Duodenal mucosa (tissue), 2 donors: Measurements from ENCODE around the gene CMIP.

Experiments
- H3K27ac ChIP-seq: one replicate; pipeline ENCODE4 v1.7.0; 2013; ENCODE audit warnings: low read depth, low read length
- H3K27me3 ChIP-seq, 2 donors: one replicate each; pipeline ENCODE4 v1.7.0; 2013; ENCODE audit warnings: low read length in 2 of 2, control low read depth in 1 of 2; ENCODE audit not compliant: insufficient read depth in 2 of 2, control insufficient read depth in 1 of 2
- H3K36me3 ChIP-seq, 2 donors: one replicate each; pipeline ENCODE4 v1.7.0; 2013; ENCODE audit warnings: low read length in 2 of 2, control low read depth in 1 of 2; ENCODE audit not compliant: insufficient read depth in 2 of 2, control insufficient read depth in 1 of 2
- H3K4me1 ChIP-seq, 2 donors: one replicate each; pipeline ENCODE4 v1.7.0; 2013; ENCODE audit warnings: low read length in 2 of 2, control low read depth in 1 of 2; ENCODE audit not compliant: insufficient read depth in 2 of 2, control insufficient read depth in 1 of 2
- H3K4me3 ChIP-seq, 2 donors: one replicate each; pipeline ENCODE4 v1.7.0; 2013; ENCODE audit warnings: low read length in 2 of 2, low read depth in 1 of 2
- H3K9ac ChIP-seq, 2 donors: one replicate each; pipeline ENCODE4 v1.7.0; 2013; ENCODE audit warnings: low read length in 2 of 2, low read depth in 1 of 2
- H3K9me3 ChIP-seq, 2 donors: one replicate each; pipeline ENCODE4 v1.7.0; 2013; ENCODE audit warnings: low read length in 2 of 2, control low read depth in 1 of 2; ENCODE audit not compliant: control insufficient read depth in 1 of 2

The CMIP gene

DNA sequence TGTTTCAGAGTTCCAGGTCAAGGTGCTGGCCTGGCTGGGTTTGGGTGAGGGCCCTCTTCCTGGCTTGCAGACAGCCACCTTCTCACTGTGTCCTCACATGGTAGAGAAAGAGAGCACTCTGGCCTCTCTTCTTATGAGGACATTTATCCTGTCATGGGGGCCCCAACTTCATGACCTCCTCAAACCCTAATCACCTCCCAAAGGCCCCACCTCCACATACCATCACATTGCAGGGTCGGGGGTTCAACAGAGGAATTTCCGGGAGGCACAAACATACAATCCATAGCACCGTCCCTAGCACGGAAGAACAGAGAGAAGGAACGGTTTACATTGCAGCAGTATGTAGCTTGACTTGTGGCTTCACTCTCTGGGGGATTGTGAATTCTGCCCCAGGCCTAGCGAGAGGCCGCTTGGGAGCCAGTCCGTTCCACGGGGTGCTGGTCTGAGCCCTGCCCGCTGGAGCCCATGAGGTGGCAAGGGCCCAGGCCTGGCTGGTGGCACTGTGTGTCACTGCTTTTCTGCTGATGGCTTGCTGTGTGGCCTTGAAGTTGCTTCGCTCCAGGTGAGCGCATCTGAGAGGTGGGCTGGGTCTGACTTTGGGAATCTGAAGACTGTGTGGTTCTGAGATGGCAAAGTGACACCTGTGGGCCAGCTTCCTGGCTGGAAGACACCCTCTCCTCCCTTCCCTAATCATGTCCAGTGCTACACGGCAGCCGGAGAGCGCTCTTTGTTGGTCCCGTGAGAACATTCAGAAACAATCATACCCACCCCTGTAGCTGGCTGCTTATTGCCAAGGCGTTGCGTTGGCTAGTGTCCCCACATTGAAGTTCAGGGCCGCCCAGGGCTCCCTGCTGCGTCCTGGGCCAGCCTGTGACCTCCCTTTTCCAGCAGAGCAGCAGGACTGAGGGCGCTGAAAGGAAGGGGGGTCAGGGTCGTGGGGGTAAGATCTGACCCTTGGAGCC is 98.3 kb downstream of the CMIP start:
- Histone ChIP-seq H3K9ac (no peak overlapping the region), H3K27me3 (no peaks in the 10 kb centered on the region), H3K9me3 (no peaks in the 10 kb centered on the region), H3K36me3 (peaks cover 0 to 14% of the 10 kb centered on the region in 2 donors), H3K4me1 (peaks cover 55 to 58% of the 10 kb centered on the region in 2 donors), H3K4me3 (no peak overlapping the region), H3K27ac (no peak overlapping the region)

DNA sequence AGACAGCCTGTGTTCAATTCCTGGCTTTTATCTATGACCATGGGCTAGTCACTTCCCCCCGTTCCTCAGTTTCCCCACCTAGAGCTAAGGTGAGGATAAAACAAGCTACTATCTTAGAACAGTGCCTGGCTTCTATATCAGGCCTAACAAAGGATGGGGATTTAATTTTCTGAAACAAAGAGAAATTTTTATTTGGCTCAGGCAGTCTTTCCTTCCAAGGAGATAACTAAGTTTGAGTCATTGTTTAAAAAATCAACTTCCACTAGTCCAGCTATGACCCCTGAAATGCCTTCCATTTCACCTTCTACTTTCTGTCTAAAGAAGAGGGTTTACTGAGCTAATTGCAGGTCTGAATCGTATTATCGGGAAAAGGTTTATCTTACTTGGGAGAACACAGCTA is 99.0 kb downstream of the CMIP start:
- H3K27ac ChIP-seq = no peak overlapping the region
- H3K36me3 ChIP-seq = peaks cover 0 to 14% of the 10 kb centered on the region in 2 donors
- H3K9ac ChIP-seq = no peak overlapping the region
- no peaks in the 10 kb centered on the region for H3K27me3 ChIP-seq
- peaks cover 59 to 61% of the 10 kb centered on the region in 2 donors for H3K4me1 ChIP-seq
- no peaks in the 10 kb centered on the region for H3K9me3 ChIP-seq
- H3K4me3 ChIP-seq = no peak overlapping the region

DNA sequence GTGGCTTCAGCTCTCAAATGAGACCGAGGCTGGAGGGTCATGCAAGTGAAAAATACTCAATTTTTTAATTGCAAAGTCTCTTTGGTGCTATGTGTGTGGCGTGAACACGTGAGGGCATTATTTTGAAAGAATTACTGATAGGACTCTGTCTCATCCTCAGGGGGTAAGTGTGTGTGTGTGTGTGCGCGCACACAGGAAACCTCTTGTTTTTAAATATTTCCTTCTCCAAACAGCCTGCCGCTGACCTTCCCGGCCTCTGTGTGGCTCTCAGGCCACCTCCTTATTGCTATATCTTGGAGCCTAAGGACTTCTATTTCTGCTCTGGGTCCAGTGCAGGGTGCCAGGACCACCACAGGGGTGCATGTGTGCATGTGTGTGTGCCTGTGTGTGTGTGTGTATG is 99.7 kb downstream of the CMIP start:
- H3K27ac ChIP-seq = no peak overlapping the region
- peaks cover 59 to 64% of the 10 kb centered on the region in 2 donors for H3K4me1 ChIP-seq
- no peaks in the 10 kb centered on the region for H3K27me3 ChIP-seq
- H3K36me3 ChIP-seq = peaks cover 0 to 14% of the 10 kb centered on the region in 2 donors
- no peaks in the 10 kb centered on the region for H3K9me3 ChIP-seq
- peak overlapping the region in 1 of 2 donors; percentile 0 for H3K9ac ChIP-seq
- H3K4me3 ChIP-seq = no peak overlapping the region

DNA sequence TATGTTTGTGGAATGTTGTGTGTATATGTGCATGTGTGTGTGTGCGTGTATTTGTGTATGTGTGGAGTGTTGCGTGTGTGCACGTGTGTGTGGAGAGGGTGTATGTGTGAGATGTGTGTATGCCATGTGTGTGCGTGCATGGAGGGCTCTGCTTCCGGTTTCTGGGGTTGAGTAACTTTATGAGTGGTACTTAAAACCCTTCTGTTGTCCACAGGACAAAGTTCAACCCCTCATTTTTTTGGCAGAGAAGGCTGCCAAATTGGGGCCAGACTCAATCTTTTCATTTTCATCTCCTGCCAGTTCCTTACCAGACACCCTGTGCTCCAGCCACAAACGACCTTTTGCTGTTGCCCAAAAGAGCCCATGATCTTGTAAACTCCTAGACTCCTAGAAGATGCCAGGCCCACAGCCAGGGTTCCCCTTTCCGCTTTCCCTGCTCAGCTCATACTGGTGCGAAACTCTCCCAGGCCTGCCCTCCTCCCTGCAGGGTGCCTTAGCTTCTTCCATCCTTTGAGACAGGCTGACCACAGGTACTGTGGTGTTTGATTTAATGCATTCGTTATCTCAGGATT is 100.2 kb downstream of the CMIP start:
- no peak overlapping the region for H3K27ac ChIP-seq
- H3K9ac ChIP-seq = no peak overlapping the region
- H3K27me3 ChIP-seq = no peaks in the 10 kb centered on the region
- H3K4me3 ChIP-seq = no peak overlapping the region
- H3K9me3 ChIP-seq = no peaks in the 10 kb centered on the region
- peaks cover 61 to 62% of the 10 kb centered on the region in 2 donors for H3K4me1 ChIP-seq
- peaks cover 0 to 9% of the 10 kb centered on the region in 2 donors for H3K36me3 ChIP-seq

DNA sequence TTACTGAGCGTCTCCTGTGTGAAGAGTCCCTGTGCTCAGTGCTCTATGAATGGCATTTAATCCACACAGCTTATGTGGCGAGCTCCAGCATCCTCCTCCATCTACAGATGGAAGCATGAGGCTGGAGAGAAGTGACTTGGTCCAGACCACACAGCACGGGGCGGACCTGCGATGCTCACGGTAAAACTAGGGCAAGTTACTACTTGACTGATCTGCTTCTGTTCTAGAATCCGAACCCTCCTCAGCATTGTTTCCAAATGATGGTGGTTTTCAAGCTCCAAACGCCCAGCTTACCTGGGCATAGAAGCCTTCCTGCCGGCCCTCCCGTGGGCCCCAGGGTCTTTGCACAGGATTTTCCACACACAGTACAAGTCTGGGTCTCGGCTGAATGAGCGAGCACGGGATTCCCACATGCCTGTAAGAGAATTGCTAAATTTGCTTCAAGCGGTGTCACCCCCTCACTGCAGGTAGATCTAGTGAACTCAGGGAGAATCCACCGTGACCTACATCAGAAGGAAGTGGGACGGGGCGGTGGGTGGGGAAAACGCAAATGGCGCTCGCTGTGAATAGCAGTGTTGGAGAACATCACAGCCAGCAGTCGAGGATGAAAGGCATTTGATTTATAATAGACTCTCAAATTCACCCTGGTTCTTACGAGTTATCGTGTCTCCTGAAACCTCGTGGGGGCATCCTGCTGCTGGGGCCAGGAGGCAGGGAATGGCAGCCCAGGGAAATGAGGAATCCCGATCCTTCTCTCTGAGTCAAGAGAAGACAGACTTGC is 101.1 kb downstream of the CMIP start:
- Histone ChIP-seq H3K27me3 (no peaks in the 10 kb centered on the region), H3K9ac (no peak overlapping the region), H3K4me3 (no peak overlapping the region), H3K4me1 (peaks cover 69 to 70% of the 10 kb centered on the region in 2 donors), H3K9me3 (no peaks in the 10 kb centered on the region), H3K36me3 (peaks cover 0 to 6% of the 10 kb centered on the region in 2 donors), H3K27ac (no peak overlapping the region)

DNA sequence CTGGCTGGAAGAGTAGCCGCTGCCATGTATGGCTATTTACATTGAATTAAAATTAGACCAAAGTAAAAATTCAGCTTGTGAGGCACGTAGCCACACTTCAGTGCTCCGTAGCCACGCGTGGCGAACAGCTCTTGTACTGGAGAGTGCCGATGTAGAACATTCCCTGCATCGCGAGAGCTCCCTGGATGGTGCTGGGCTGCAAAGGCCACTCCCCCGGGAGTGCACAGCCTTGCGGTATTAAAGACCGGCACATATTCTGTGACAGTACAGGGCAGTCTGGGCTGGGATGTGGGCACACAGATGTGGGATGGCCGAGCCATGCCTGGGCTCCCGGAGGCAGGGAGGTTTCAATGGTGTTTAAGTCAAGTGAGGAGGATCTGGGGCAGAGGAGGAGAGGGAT is 102.2 kb downstream of the CMIP start:
- no peak overlapping the region for H3K9ac ChIP-seq
- H3K4me1 ChIP-seq = peaks cover 81% of the 10 kb centered on the region in 2 donors
- H3K27me3 ChIP-seq = no peaks in the 10 kb centered on the region
- H3K27ac ChIP-seq = no peak overlapping the region
- peaks cover 0 to 6% of the 10 kb centered on the region in 2 donors for H3K36me3 ChIP-seq
- H3K4me3 ChIP-seq = no peak overlapping the region
- H3K9me3 ChIP-seq = no peaks in the 10 kb centered on the region

DNA sequence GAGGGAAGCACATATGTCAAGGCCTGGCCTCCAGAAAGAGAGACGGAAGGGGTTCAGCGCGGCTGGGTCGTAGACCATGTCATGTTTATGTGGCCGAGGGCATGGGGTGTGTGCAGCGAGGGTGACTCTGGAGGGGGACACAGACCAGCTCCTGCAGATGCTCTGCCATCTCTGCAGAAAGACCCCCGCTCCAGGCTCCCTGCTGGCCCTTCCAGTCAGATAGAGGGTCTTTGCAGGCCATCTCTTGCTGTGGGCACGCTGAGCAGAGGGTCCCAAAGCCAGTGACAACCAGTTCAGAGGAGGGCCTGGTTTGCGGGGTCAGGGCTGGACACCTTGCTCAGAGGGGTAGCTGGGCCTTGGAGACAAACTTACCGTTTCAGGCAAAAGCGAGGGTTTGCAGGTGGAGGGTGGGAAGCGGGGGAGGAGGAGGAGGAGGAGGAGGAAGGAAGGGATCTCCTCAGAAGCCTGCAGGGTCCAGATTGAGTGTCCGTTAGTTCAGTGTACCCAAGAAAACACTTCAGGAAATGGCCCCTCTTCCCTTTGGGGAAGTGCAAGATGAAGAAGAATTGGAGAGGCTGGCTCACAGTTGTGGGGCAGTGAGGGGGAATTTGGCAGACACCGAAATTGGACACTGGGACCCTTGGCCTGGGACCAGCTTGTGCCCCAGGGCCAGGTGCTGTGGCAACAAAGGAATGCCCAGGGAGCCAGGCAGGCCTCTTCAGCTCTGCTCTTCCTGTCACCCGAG is 102.8 kb downstream of the CMIP start:
- peaks cover 85% of the 10 kb centered on the region in 2 donors for H3K4me1 ChIP-seq
- H3K4me3 ChIP-seq = no peak overlapping the region
- H3K36me3 ChIP-seq = peaks cover 0 to 6% of the 10 kb centered on the region in 2 donors
- H3K27ac ChIP-seq = no peak overlapping the region
- H3K9ac ChIP-seq = no peak overlapping the region
- H3K27me3 ChIP-seq = no peaks in the 10 kb centered on the region
- H3K9me3 ChIP-seq = no peaks in the 10 kb centered on the region

DNA sequence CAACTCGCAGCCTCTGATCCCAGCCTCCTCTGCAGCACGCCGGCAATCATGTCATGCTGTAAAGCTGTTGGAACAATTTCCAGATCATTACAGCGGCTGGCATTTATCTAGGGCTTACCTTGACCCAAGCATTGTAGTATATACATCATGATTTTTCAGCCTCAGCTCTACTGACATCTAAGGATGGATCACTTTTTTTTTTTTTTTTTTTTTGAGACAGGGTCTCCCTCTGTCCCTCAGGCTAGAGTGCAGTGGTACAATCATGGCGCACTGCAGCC is 103.3 kb downstream of the CMIP start:
- peaks cover 0 to 6% of the 10 kb centered on the region in 2 donors for H3K36me3 ChIP-seq
- no peak overlapping the region for H3K4me3 ChIP-seq
- H3K9me3 ChIP-seq = no peaks in the 10 kb centered on the region
- H3K27me3 ChIP-seq = no peaks in the 10 kb centered on the region
- H3K9ac ChIP-seq = no peak overlapping the region
- no peak overlapping the region for H3K27ac ChIP-seq
- peaks cover 85 to 90% of the 10 kb centered on the region in 2 donors for H3K4me1 ChIP-seq

DNA sequence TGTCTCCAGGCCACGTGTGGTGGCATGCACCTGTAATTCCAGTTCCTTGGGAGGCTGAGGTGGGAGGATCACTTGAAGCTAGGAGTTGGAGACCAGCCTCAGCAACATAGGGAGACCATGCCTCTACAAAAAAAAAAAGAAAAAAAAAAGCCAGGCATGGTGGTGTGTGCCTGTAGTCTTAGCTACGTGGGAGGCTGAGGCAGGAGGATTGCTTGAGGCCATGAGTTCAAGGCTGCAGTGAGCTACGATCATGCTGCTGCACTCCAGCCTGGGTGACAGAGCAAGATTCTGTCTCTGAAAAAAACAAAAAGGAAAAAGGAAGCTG is 103.9 kb downstream of the CMIP start:
- H3K27me3 ChIP-seq = no peaks in the 10 kb centered on the region
- H3K9me3 ChIP-seq = no peaks in the 10 kb centered on the region
- peak overlapping the region in 1 of 2 donors; percentile 10 for H3K9ac ChIP-seq
- H3K36me3 ChIP-seq = peaks cover 0 to 6% of the 10 kb centered on the region in 2 donors
- peaks cover 85 to 90% of the 10 kb centered on the region in 2 donors for H3K4me1 ChIP-seq
- peak overlapping the region; percentile 2 for H3K27ac ChIP-seq
- H3K4me3 ChIP-seq = no peak overlapping the region
